ENCODE measurements around the gene SMARCAL1.

Gene SMARCAL1

GRCh38 chr2:216473187-216473586 lies 60.9 kb downstream of the SMARCAL1 start:
- in situ Hi-C loops (cut with MboI; ENCODE audit: low sequenced_read_pairs), result no loop called here

- in situ Hi-C loops (cut with MboI; ENCODE audit: low sequenced_read_pairs), result no loop called here
Observed at GRCh38 chr2:216474925-216475670, 62.8 kb downstream of the SMARCAL1 start.

- in situ Hi-C loops (cut with MboI; ENCODE audit: low sequenced_read_pairs), result no loop called here
Observed at GRCh38 chr2:216475767-216476166, 63.5 kb downstream of the SMARCAL1 start.

- in situ Hi-C loops (cut with MboI; ENCODE audit: low sequenced_read_pairs), result no loop called here
Observed at GRCh38 chr2:216477283-216478035, 65.2 kb downstream of the SMARCAL1 start.

- in situ Hi-C loops (cut with MboI; ENCODE audit: low sequenced_read_pairs), result no loop called here
Observed at GRCh38 chr2:216478151-216478550, 65.9 kb downstream of the SMARCAL1 start.

- in situ Hi-C loops (cut with MboI; ENCODE audit: low sequenced_read_pairs), result no loop called here
Observed at GRCh38 chr2:216478791-216479190, 66.5 kb downstream of the SMARCAL1 start.

GRCh38 chr2:216480221-216480620 lies 67.9 kb downstream of the SMARCAL1 start:
- in situ Hi-C loops (cut with MboI; ENCODE audit: low sequenced_read_pairs), result no loop called here

- in situ Hi-C loops (cut with MboI; ENCODE audit: low sequenced_read_pairs), result no loop called here
Observed at GRCh38 chr2:216482640-216483039, 70.4 kb downstream of the SMARCAL1 start.

GRCh38 chr2:216485237-216485636 lies 73.0 kb downstream of the SMARCAL1 start:
- in situ Hi-C loops (cut with MboI; ENCODE audit: low sequenced_read_pairs), result no loop called here

GRCh38 chr2:216485745-216486144 lies 73.5 kb downstream of the SMARCAL1 start:
- in situ Hi-C loops (cut with MboI; ENCODE audit: low sequenced_read_pairs), result no loop called here

- in situ Hi-C loops (cut with MboI; ENCODE audit: low sequenced_read_pairs), result no loop called here
Observed at GRCh38 chr2:216486271-216486670, 74.0 kb downstream of the SMARCAL1 start.

GRCh38 chr2:216486708-216487107 lies 74.4 kb downstream of the SMARCAL1 start:
- in situ Hi-C loops (cut with MboI; ENCODE audit: low sequenced_read_pairs), result no loop called here

GRCh38 chr2:216490061-216490460 lies 77.8 kb downstream of the SMARCAL1 start:
- in situ Hi-C loops (cut with MboI; ENCODE audit: low sequenced_read_pairs), result no loop called here

GRCh38 chr2:216491793-216492596 lies 79.7 kb downstream of the SMARCAL1 start:
- in situ Hi-C loops (cut with MboI; ENCODE audit: low sequenced_read_pairs), result no loop called here

GRCh38 chr2:216492597-216493333 lies 80.5 kb downstream of the SMARCAL1 start:
- in situ Hi-C loops (cut with MboI; ENCODE audit: low sequenced_read_pairs), result no loop called here

- in situ Hi-C loops (cut with MboI; ENCODE audit: low sequenced_read_pairs), result no loop called here
Observed at GRCh38 chr2:216493334-216493685, 81.0 kb downstream of the SMARCAL1 start.

GRCh38 chr2:216495656-216496055 lies 83.4 kb downstream of the SMARCAL1 start:
- in situ Hi-C loops (cut with MboI; ENCODE audit: low sequenced_read_pairs), result no loop called here

GRCh38 chr2:216497382-216498069 lies 85.2 kb downstream of the SMARCAL1 start:
- in situ Hi-C loops (cut with MboI; ENCODE audit: low sequenced_read_pairs), result no loop called here

GRCh38 chr2:216498070-216498378 lies 85.7 kb downstream of the SMARCAL1 start:
- in situ Hi-C loops (cut with MboI; ENCODE audit: low sequenced_read_pairs), result no loop called here
